Measurements from ENCODE around the gene PIGB.

PIGB gene

DNA sequence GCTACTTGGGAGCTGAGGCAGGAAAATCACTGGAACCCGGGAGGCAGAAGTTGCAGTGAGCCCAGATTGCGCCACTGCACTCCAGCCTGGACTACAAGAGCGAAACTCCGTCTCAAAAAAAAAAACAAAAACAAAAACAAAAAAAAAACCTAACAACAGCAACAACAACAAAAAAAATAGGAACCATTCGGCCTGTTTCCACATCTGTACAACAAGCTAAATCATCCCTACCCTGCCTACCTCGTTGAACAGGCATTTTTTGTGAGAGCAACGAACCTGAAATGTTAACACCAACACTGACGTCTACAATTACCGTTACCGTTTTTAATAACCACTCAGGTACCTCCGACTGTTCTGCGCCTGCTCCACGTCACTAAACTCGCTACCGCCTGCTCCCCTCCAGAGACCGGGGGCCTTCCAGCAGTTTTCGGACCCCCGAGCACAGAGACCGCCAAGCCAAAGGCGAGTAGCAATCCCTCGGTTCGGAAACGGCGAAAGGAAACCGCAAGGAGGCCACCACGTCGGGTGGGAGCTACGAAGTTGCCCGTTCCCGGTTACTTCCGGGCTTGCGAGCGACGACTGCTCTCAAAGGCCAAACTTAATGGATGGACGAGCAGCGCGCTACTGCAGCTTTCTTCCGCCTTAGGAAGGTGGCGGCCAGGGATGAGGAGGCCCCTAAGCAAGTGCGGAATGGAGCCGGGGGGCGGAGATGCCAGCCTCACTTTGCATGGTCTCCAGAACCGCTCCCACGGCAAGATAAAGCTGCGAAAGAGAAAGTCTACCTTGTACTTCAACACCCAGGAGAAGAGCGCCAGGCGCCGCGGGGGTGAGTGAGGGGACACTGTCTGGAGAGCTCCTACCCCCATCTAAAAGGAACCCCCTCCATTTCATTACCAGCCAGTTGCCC, at the start of gene PIGB, which contains the start of gene PIGBOS1:
PIGB (plus strand) TSS at position 635 of the 907 bp plus-strand sequence; CDS start at position 664, 29 bp downstream.
PIGBOS1 (minus strand) TSS at position 536 of the 907 bp plus-strand sequence. CDS start 1,331 bp downstream, outside the sequence.
- TF ChIP-seq FOXM1 (IDR thresholded peaks at IDR 0.05; ENCODE audit: borderline replicate concordance, low read depth), result no peak
- TF ChIP-seq CEBPB (IDR thresholded peaks at IDR 0.05), result peak; percentile 39
- TF ChIP-seq CREB1 (IDR thresholded peaks at IDR 0.05; ENCODE audit: low read depth), result peak; percentile 53; the same call in 1 of the 2 replicates
- TF ChIP-seq YY1 (IDR thresholded peaks at IDR 0.05; ENCODE audit: low read depth), result peak; percentile 68; the same call in 1 of the 2 replicates
- TF ChIP-seq USF1 (IDR thresholded peaks at IDR 0.05), result no peak
- TF ChIP-seq TEAD4 (IDR thresholded peaks at IDR 0.05), result 0 out of 2 replicates have a peak, but pooled peaks have one; percentile 11
- TF ChIP-seq, protein P1, sequence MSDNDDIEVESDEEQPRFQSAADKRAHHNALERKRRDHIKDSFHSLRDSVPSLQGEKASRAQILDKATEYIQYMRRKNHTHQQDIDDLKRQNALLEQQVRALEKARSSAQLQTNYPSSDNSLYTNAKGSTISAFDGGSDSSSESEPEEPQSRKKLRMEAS (IDR thresholded peaks at IDR 0.05), result peak; percentile 76
- no peak for TF ChIP-seq EGR1 (IDR thresholded peaks at IDR 0.05)
- TF ChIP-seq EP300 (IDR thresholded peaks at IDR 0.05; ENCODE audit: borderline replicate concordance), result peak; percentile 43; the same call in 1 of the 2 replicates
- peak; percentile 70 for TF ChIP-seq TAF1 (IDR thresholded peaks at IDR 0.05; ENCODE audit: low read depth)
- 0 out of 2 replicates have a peak, but pooled peaks have one; percentile 49 for TF ChIP-seq TCF12 (IDR thresholded peaks at IDR 0.05; ENCODE audit: low read depth)

DNA sequence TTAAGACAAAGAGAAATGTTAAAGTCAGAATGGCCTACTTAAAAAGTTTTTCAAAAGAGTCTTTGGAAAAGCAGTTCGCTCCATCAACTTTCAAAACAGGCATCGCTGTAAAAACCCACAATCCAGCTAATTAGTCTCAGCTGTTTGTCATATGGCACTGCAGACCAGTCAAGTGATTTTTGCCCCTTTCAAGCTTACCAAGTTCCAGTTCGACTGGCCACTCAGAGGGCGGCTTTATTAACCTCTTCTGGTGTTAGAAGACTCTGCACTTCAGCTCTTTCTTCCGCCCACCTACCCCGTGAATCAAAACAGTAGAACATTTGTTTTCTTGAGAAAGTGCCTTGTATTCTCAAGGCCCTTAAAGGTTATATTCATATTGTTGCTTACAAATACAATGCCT, 48.7 kb upstream of the PIGB start:
- TF ChIP-seq REST (IDR thresholded peaks at IDR 0.05; ENCODE audit: low read depth) (no peak), TEAD4 (IDR thresholded peaks at IDR 0.05) (no peak), EGR1 (IDR thresholded peaks at IDR 0.05) (no peak), TAF1 (IDR thresholded peaks at IDR 0.05; ENCODE audit: low read depth) (no peak), ZBTB7A (IDR thresholded peaks at IDR 0.05; ENCODE audit: low read depth) (no peak), YY1 (IDR thresholded peaks at IDR 0.05; ENCODE audit: low read depth) (no peak), FOXM1 (IDR thresholded peaks at IDR 0.05; ENCODE audit: borderline replicate concordance, low read depth) (no peak), USF1 (IDR thresholded peaks at IDR 0.05) (no peak), CREB1 (IDR thresholded peaks at IDR 0.05; ENCODE audit: low read depth) (no peak), TCF12 (IDR thresholded peaks at IDR 0.05; ENCODE audit: low read depth) (no peak), CEBPB (IDR thresholded peaks at IDR 0.05) (no peak), NFIC (IDR thresholded peaks at IDR 0.05) (no peak)
- TF ChIP-seq, protein P1 (IDR thresholded peaks at IDR 0.05), result no peak

DNA sequence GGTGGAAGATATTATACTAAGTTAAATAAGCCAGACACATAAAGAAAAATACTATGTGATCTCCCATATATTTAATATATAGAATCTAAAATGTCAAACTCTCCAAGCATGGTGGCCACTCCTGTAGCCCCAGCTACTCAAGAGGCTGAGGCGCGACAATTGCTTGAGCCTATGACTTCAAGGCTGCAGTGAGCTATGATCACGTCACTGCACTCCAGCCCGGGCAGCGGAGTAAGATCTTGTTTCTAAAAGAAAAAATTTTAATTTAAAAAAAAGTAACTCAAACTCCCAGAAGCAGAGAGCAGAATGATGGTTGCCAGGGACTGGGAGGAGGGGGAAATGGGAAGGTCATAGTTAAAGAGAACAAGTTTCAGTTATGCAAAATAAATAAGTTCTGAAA, 42.7 kb upstream of the PIGB start:
- TF ChIP-seq TCF12 (IDR thresholded peaks at IDR 0.05; ENCODE audit: low read depth) (no peak), REST (IDR thresholded peaks at IDR 0.05; ENCODE audit: low read depth) (no peak), YY1 (IDR thresholded peaks at IDR 0.05; ENCODE audit: low read depth) (no peak)

- TF ChIP-seq USF1 (IDR thresholded peaks at IDR 0.05), result no peak
- TF ChIP-seq, protein P1 (IDR thresholded peaks at IDR 0.05), result no peak
- TF ChIP-seq TCF12 (IDR thresholded peaks at IDR 0.05; ENCODE audit: low read depth), result no peak
- TF ChIP-seq ZBTB7A (IDR thresholded peaks at IDR 0.05; ENCODE audit: low read depth), result no peak
- no peak for TF ChIP-seq EGR1 (IDR thresholded peaks at IDR 0.05)
- no peak for TF ChIP-seq FOXM1 (IDR thresholded peaks at IDR 0.05; ENCODE audit: borderline replicate concordance, low read depth)
- no peak for TF ChIP-seq CEBPB (IDR thresholded peaks at IDR 0.05)
- no peak for TF ChIP-seq YY1 (IDR thresholded peaks at IDR 0.05; ENCODE audit: low read depth)
- no peak for TF ChIP-seq REST (IDR thresholded peaks at IDR 0.05; ENCODE audit: low read depth)
- no peak for TF ChIP-seq RAD21 (IDR thresholded peaks at IDR 0.05; ENCODE audit: low read depth)
- TF ChIP-seq NFIC (IDR thresholded peaks at IDR 0.05), result no peak
- no peak for TF ChIP-seq TAF1 (IDR thresholded peaks at IDR 0.05; ENCODE audit: low read depth)
- TF ChIP-seq EP300 (IDR thresholded peaks at IDR 0.05; ENCODE audit: borderline replicate concordance), result no peak
- TF ChIP-seq CREB1 (IDR thresholded peaks at IDR 0.05; ENCODE audit: low read depth), result no peak
- no peak for TF ChIP-seq TEAD4 (IDR thresholded peaks at IDR 0.05)
These were observed 41.9 kb upstream of the PIGB start for GRCh38 chr15:55277116-55277564.

All from Ishikawa (cell line).